EL (cell line): Measurements from ENCODE around the gene PSMC1.

Experiments used
- DNase-seq: peaks from one replicate; pipeline ENCODE4 v3.0.0-alpha.2; 2016

PSMC1 gene

GRCh38 chr14:90302529-90303303 lies 46.4 kb downstream of the PSMC1 start:
- DNase-seq = no peak

GRCh38 chr14:90303473-90303872 lies 47.1 kb downstream of the PSMC1 start:
- DNase-seq = no peak

- DNase-seq = no peak
These were observed 48.1 kb downstream of the PSMC1 start for GRCh38 chr14:90304502-90304901.

DNA sequence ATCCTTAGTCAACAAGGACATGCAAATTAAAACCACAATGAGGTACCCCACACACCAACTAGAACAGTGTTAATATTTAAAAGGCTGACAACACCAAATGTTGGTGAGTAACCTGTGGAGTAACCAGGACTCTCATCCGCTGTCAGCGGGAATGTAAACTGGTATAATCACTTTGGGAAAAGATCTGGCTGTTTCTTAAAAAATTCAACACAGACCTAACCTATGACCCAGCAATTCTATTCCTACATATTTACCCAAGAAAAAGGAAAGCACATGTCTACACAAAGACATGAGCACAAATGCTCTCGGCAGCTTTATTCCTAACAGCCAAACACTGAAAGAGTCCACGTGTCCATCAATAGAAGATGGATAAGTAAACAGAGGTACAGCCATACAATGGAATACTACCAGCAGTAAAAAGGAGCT lies 48.8 kb downstream of the PSMC1 start:
- DNase-seq = no peak

DNA sequence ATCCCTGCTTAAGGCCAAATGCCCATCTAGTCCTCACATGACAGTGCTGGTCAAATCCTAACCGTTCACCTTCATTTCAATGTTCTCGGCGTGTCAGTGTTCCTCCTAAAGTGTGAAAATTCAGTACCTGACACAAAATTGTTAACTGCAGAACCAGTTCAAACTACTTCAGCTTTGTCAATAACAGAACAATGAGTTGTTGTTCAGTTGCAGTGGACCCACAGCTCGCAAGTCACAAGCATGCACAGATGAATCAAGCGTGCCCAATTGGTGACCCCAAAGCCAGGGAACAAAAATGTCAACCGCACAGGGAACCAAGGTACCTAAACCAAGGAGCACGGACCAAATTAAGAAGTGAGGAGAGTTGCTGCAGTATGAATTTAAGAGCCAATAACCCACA lies 52.2 kb downstream of the PSMC1 start:
- no peak for DNase-seq

DNA sequence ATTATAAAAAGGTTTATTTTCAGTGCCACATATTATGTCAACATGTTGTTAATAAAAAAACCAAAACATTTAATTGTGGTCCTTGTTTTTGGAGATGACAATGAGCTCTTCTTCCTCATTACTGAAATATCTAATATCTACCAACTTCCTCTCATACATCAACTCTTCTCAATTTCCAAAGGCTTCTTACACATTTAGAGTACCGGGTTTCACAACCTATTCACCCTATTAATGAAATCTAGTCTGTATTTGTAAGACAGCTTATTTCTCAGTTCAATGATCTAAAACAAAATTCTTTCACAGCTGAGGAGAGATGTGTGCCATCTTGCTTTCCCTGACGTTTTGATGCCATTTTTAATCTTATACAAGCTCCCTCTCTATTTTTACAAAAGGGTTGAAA lies 60.9 kb downstream of the PSMC1 start:
- DNase-seq = no peak

GRCh38 chr14:90318016-90318415 lies 61.7 kb downstream of the PSMC1 start:
- DNase-seq = no peak

- peak; percentile 62 for DNase-seq
These were observed 62.8 kb downstream of the PSMC1 start for GRCh38 chr14:90319173-90319572.

- no peak for DNase-seq
These were observed 63.5 kb downstream of the PSMC1 start for GRCh38 chr14:90319634-90320541.

- no peak for DNase-seq
These were observed 65.5 kb downstream of the PSMC1 start for GRCh38 chr14:90321891-90322290.
